T-helper 22 cell (primary cell): ENCODE measurements around the gene VAC14.

Experiments
- DNase-seq: peaks from one replicate; pipeline ENCODE4 v3.0.0-alpha.2; 2020; ENCODE audit warnings: low read depth

VAC14 gene

GRCh38 chr16:70760221-70760620, 40.7 kb downstream of the VAC14 start:
- DNase-seq, result no peak

GRCh38 chr16:70759666-70760065, 41.3 kb downstream of the VAC14 start:
- DNase-seq, result no peak

GRCh38 chr16:70758786-70759185, 42.2 kb downstream of the VAC14 start:
- DNase-seq, result no peak

GRCh38 chr16:70757183-70757582, 43.8 kb downstream of the VAC14 start:
- DNase-seq, result no peak

GRCh38 chr16:70756071-70756470, 44.9 kb downstream of the VAC14 start:
- DNase-seq, result no peak

GRCh38 chr16:70754851-70755600, 45.9 kb downstream of the VAC14 start:
- DNase-seq, result no peak

- DNase-seq, result no peak
Observed at GRCh38 chr16:70754371-70754770, 46.6 kb downstream of the VAC14 start.

- no peak for DNase-seq
Observed at GRCh38 chr16:70753694-70754325, 47.1 kb downstream of the VAC14 start.

- no peak for DNase-seq
Observed at GRCh38 chr16:70753228-70753627, 47.7 kb downstream of the VAC14 start.

GRCh38 chr16:70752426-70752825, 48.5 kb downstream of the VAC14 start:
- DNase-seq, result no peak

GRCh38 chr16:70751593-70751992, 49.4 kb downstream of the VAC14 start:
- DNase-seq, result no peak

GRCh38 chr16:70750893-70751467, 50.0 kb downstream of the VAC14 start:
- no peak for DNase-seq

GRCh38 chr16:70749681-70750601, 51.0 kb downstream of the VAC14 start:
- DNase-seq, result no peak

GRCh38 chr16:70749006-70749678, 51.8 kb downstream of the VAC14 start:
- no peak for DNase-seq

GRCh38 chr16:70747703-70748631, 53.0 kb downstream of the VAC14 start:
- no peak for DNase-seq

- no peak for DNase-seq
Observed at GRCh38 chr16:70746708-70747424, 54.1 kb downstream of the VAC14 start.

- DNase-seq, result no peak
Observed at GRCh38 chr16:70746040-70746707, 54.8 kb downstream of the VAC14 start.

- DNase-seq, result no peak
Observed at GRCh38 chr16:70745536-70746025, 55.4 kb downstream of the VAC14 start.

- no peak for DNase-seq
Observed at GRCh38 chr16:70744366-70744765, 56.6 kb downstream of the VAC14 start.
